ENCODE data around the gene TRIM59. TPM values are rescaled to one million over a fixed set of nuclear protein-coding genes. Genes with fewer than 3 reads are reported as not detected.

TRIM59 gene
- total and polyA plus RNA-seq, 10 donors, result 3.3 to 21.4 (median 11.9) TPM

DNA sequence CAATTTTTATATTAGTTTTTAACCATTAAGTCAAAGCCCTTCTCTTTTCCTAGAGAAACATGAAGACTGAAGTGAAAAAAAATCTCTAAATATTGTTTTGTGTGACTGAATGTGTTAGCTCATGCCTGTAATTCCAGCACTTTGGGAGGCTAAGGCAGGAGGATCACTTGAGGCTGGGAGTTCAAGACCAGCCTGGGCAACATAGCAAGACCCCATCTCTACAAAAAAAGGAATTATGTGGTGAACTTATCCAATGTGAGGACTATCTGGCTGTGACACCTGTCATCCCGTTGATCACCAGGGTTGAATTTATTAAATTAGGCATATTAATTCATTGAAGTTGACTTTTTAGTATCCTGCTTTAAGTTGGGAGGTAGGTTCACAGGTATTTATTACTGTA is 37.1 kb downstream of the TRIM59 start:
- Histone ChIP-seq H3K36me3 (peaks cover 0 to 84% (median 26%) of the 10 kb centered on the region in 6 donors), H3K27ac (no peak overlapping the region), H3K4me1 (peaks cover 0 to 36% (median 2%) of the 10 kb centered on the region in 6 donors), H3K9me3 (no peaks in the 10 kb centered on the region), H3K27me3 (replicated peaks in 1 of 7) (no peaks in the 10 kb centered on the region), H3K4me3 (no peak overlapping the region)
- no peak for DNase-seq
- intact Hi-C loops (cut with DNase I; ENCODE audit: low total_unique reads), result loop anchor here (10.0 kb wide), 1 partner anchor 378 kb away; no protein-coding TSS in a partner anchor
- TF ChIP-seq, protein P1, sequence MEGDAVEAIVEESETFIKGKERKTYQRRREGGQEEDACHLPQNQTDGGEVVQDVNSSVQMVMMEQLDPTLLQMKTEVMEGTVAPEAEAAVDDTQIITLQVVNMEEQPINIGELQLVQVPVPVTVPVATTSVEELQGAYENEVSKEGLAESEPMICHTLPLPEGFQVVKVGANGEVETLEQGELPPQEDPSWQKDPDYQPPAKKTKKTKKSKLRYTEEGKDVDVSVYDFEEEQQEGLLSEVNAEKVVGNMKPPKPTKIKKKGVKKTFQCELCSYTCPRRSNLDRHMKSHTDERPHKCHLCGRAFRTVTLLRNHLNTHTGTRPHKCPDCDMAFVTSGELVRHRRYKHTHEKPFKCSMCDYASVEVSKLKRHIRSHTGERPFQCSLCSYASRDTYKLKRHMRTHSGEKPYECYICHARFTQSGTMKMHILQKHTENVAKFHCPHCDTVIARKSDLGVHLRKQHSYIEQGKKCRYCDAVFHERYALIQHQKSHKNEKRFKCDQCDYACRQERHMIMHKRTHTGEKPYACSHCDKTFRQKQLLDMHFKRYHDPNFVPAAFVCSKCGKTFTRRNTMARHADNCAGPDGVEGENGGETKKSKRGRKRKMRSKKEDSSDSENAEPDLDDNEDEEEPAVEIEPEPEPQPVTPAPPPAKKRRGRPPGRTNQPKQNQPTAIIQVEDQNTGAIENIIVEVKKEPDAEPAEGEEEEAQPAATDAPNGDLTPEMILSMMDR (IDR thresholded peaks at IDR 0.05 in 8 of 11, conservative IDR thresholded peaks at IDR 0.05 in 3 of 11), result no peak
- no peak for TF ChIP-seq POLR2AphosphoS5 (IDR thresholded peaks at IDR 0.05)
- no peak for TF ChIP-seq POLR2A (IDR thresholded peaks at IDR 0.05)
- WGBS, 5 donors, result 44 to 93% (median 56%) methylated on average over 1 of the region's 1 CpG

GRCh38 chr3:160409812-160410610 is 39.6 kb downstream of the TRIM59 start:
- no peak overlapping the region for H3K27ac ChIP-seq
- H3K4me1 ChIP-seq, result peaks cover 0 to 39% (median 5%) of the 10 kb centered on the region in 6 donors
- peaks cover 0 to 78% (median 18%) of the 10 kb centered on the region in 6 donors for H3K36me3 ChIP-seq
- WGBS, 5 donors, result 78 to 85% (median 80%) methylated on average over 10 of the region's 10 CpGs
- H3K9me3 ChIP-seq, result no peaks in the 10 kb centered on the region
- H3K27me3 ChIP-seq (replicated peaks in 1 of 7), result no peaks in the 10 kb centered on the region
- DNase-seq, result no peak
- intact Hi-C loops (cut with DNase I; ENCODE audit: low total_unique reads), result loop anchor here (10.0 kb wide), 1 partner anchor 375 kb away; no protein-coding TSS in a partner anchor
- no peak for TF ChIP-seq POLR2AphosphoS5 (IDR thresholded peaks at IDR 0.05)
- TF ChIP-seq, protein P1 (IDR thresholded peaks at IDR 0.05 in 8 of 11, conservative IDR thresholded peaks at IDR 0.05 in 3 of 11), result no peak
- no peak for TF ChIP-seq POLR2A (IDR thresholded peaks at IDR 0.05)
- H3K4me3 ChIP-seq, result no peak overlapping the region

- no peak for DNase-seq
- TF ChIP-seq POLR2AphosphoS5 (IDR thresholded peaks at IDR 0.05) (no peak), POLR2A (IDR thresholded peaks at IDR 0.05) (no peak)
- TF ChIP-seq, protein P1 (IDR thresholded peaks at IDR 0.05 in 8 of 11, conservative IDR thresholded peaks at IDR 0.05 in 3 of 11), result no peak
- 25 to 27% (median 26%) methylated on average over 7 of the region's 7 CpGs for WGBS, 5 donors
- Histone ChIP-seq H3K4me3 (peak overlapping the region in 4 of 8 donors; percentile 3 to 77 (median 18)), H3K27ac (peak overlapping the region; percentile 14 to 97 (median 92)), H3K36me3 (peaks cover 0 to 27% (median 0%) of the 10 kb centered on the region in 6 donors), H3K9me3 (no peaks in the 10 kb centered on the region), H3K27me3 (replicated peaks in 1 of 7) (peaks cover 0 to 21% (median 0%) of the 10 kb centered on the region in 7 donors), H3K4me1 (peaks cover 0 to 66% (median 42%) of the 10 kb centered on the region in 6 donors)
- intact Hi-C loops (cut with DNase I; ENCODE audit: low total_unique reads), result no loop called here
Measured at GRCh38 chr3:160403796-160404470, 45.7 kb downstream of the TRIM59 start.
